HepG2 (cell line): ENCODE data around the gene POU3F1. TPM values are rescaled to one million over a fixed set of nuclear protein-coding genes. Genes with fewer than 3 reads are reported as not detected.

Experiments used
- EED ChIP-seq: sonication (generic); formaldehyde crosslinking; IDR thresholded peaks from 2 replicates; pipeline ENCODE4 v1.5.0; 2020; ENCODE audit warnings: mild to moderate bottlenecking, missing genetic modification reagents
- ETV6 ChIP-seq: sonication (generic); formaldehyde crosslinking; conservative IDR thresholded peaks from 2 replicates; pipeline ENCODE4 v1.4.0; 2020; ENCODE audit warnings: missing genetic modification reagents
- HNRNPK ChIP-seq: fragments of 200-400 bp; formaldehyde crosslinking; IDR thresholded peaks from 2 replicates; pipeline ENCODE4 v1.6.1; 2018; ENCODE audit warnings: low read length, low read depth, moderate library complexity, mild to moderate bottlenecking; ENCODE audit not compliant: poor library complexity, severe bottlenecking
- ZFP36L2 ChIP-seq: sonication (generic); formaldehyde crosslinking; IDR thresholded peaks from 2 replicates; pipeline ENCODE4 v1.4.0; 2020; ENCODE audit warnings: missing genetic modification reagents
- ZNF180 ChIP-seq: sonication (generic); formaldehyde crosslinking; IDR thresholded peaks from 2 replicates; pipeline ENCODE4 v1.4.0; 2020; ENCODE audit warnings: low read depth, missing genetic modification reagents, borderline replicate concordance
- ZNF274 ChIP-seq: sonication (generic); formaldehyde crosslinking; IDR thresholded peaks from 2 replicates; pipeline ENCODE4 v1.5.1; 2020; ENCODE audit warnings: mild to moderate bottlenecking, missing genetic modification reagents
- ZNF331 ChIP-seq: sonication (generic); formaldehyde crosslinking; IDR thresholded peaks from 2 replicates; pipeline ENCODE4 v1.4.0; 2020; ENCODE audit warnings: missing genetic modification reagents
- ZNF367 ChIP-seq: sonication (generic); formaldehyde crosslinking; IDR thresholded peaks from 2 replicates; pipeline ENCODE4 v1.4.0; 2020; ENCODE audit warnings: missing genetic modification reagents, borderline replicate concordance
- ZNF446 ChIP-seq: sonication (generic); formaldehyde crosslinking; IDR thresholded peaks from 2 replicates; pipeline ENCODE4 v1.5.0; 2020; ENCODE audit warnings: mild to moderate bottlenecking, missing genetic modification reagents
- ZNF484 ChIP-seq: sonication (generic); formaldehyde crosslinking; IDR thresholded peaks from 2 replicates; pipeline ENCODE4 v1.5.1; 2020; ENCODE audit warnings: mild to moderate bottlenecking, low read depth, missing genetic modification reagents, borderline replicate concordance
- ZNF777 ChIP-seq: sonication (generic); formaldehyde crosslinking; IDR thresholded peaks from 2 replicates; pipeline ENCODE4 v1.4.0; 2020; ENCODE audit warnings: missing genetic modification reagents
- polyA plus RNA-seq, 8 experiments: library from polyadenylated mRNA; depleted of rRNA in 3 of 8; stranded (reverse) in 7 of 8; unstranded in 1 of 8; fragments of >200 nt; fragmentation: Illumina TruSeq in 4 of 8; extraction: Trizol in 4 of 8; gene quantifications; 2 replicates each; pipeline versions ENCODE4 v1.2.1 to v1.2.3, GENCODE V29; 2011 to 2016; ENCODE audit warnings: low read depth in 4 of 8, missing spikeins in 1 of 8, mixed read lengths in 1 of 8; ENCODE audit not compliant: insufficient read depth in 1 of 8
- total RNA-seq, 5 experiments: library from RNA; depleted of rRNA; stranded (reverse); fragments of >200 nt; fragmentation: Illumina TruSeq; extraction: Trizol; gene quantifications; 2 replicates each; pipeline ENCODE4 v1.2.3, GENCODE V29; 2016; ENCODE audit warnings: low read depth in 1 of 5
- TF ChIP-seq, protein P1 (sequence below): sonication (generic); formaldehyde crosslinking; IDR thresholded peaks from 2 replicates; pipeline ENCODE4 v1.5.0; 2020; ENCODE audit warnings: missing genetic modification reagents, mild to moderate bottlenecking, borderline replicate concordance
- TF ChIP-seq, protein P2 (sequence below): sonication (generic); formaldehyde crosslinking; IDR thresholded peaks from 2 replicates; pipeline ENCODE4 v1.4.0; 2020; ENCODE audit warnings: missing genetic modification reagents
- TF ChIP-seq, protein P3 (sequence below): IDR thresholded peaks from 2 replicates; pipeline ENCODE4 v1.6.1; 2016; ENCODE audit warnings: missing genetic modification reagents, missing compliant biosample characterization
- TF ChIP-seq, protein P4 (sequence below): sonication (generic); formaldehyde crosslinking; conservative IDR thresholded peaks from 2 replicates; pipeline ENCODE4 v1.5.0; 2020; ENCODE audit warnings: missing genetic modification reagents
- TF ChIP-seq, protein P5 (sequence below): IDR thresholded peaks from 2 replicates; pipeline ENCODE4 v1.6.1; 2012; ENCODE audit warnings: low read depth, low read length, improper control_type of control experiment
- TF ChIP-seq, protein P6 (sequence below): sonication (generic); formaldehyde crosslinking; IDR thresholded peaks from 2 replicates; pipeline ENCODE4 v1.5.1; 2020; ENCODE audit warnings: missing genetic modification reagents, mild to moderate bottlenecking, borderline replicate concordance

POU3F1 gene
- total and polyA plus RNA-seq, 2 of the 13 experiments (the other 11 are each of a cell fraction or from before 2014, with no cell fraction given) = not detected

DNA sequence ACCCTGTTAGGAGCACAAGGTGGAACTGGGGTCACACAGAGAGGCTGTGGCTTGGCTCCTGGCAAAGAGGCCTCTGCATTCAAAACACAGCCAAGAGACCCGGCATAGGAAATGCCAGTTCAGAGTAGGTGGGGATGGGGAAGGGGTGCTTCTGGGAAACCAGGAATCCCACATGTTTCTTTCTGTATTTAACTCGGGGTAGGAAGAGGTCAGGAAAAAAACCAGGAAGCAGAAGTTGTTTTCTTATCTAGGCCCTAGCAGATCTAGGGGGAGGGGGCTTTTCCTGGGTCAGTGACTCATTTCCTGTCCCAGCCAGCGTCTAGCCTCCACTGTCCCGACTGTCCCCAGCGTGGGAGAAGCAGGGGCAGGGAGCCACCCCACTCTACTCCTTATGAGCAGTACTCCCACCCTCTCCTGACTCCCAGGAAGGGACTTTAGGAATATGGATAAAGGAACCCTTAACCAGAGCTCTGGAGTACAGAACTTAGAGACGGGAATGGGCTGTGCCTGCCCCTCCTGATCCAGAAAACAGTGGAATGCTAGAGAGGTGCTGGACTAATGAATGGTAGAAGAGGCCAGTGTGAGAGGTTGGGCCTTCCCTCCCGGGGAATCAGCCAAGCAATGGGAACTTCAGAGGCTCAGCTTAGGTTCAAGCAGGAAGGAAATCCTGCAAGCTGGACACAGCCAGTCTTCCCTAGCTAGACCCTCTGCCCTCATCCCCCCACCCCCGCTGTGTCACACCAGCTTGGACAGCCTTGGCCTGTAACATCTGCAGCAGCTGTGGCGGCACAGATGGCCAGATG lies 47.0 kb downstream of the POU3F1 start (continued):
- TF ChIP-seq, protein P1, sequence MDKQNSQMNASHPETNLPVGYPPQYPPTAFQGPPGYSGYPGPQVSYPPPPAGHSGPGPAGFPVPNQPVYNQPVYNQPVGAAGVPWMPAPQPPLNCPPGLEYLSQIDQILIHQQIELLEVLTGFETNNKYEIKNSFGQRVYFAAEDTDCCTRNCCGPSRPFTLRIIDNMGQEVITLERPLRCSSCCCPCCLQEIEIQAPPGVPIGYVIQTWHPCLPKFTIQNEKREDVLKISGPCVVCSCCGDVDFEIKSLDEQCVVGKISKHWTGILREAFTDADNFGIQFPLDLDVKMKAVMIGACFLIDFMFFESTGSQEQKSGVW (CRISPR knock-in tag) = no peak
- TF ChIP-seq EED (CRISPR knock-in tag) (no peak), ZNF274 (CRISPR knock-in tag) (peak; percentile 45; the same call in 1 of the 2 replicates), HNRNPK (no peak), ZNF331 (CRISPR knock-in tag) (no peak), ZFP36L2 (CRISPR knock-in tag) (no peak), ZNF484 (CRISPR knock-in tag) (no peak), ZNF446 (CRISPR knock-in tag) (no peak), ZNF777 (CRISPR knock-in tag) (no peak), ZNF180 (CRISPR knock-in tag) (no peak), ZNF367 (CRISPR knock-in tag) (no peak), ETV6 (CRISPR knock-in tag) (0 out of 2 replicates have a peak, but pooled peaks have one; percentile 30)
- TF ChIP-seq, protein P2, sequence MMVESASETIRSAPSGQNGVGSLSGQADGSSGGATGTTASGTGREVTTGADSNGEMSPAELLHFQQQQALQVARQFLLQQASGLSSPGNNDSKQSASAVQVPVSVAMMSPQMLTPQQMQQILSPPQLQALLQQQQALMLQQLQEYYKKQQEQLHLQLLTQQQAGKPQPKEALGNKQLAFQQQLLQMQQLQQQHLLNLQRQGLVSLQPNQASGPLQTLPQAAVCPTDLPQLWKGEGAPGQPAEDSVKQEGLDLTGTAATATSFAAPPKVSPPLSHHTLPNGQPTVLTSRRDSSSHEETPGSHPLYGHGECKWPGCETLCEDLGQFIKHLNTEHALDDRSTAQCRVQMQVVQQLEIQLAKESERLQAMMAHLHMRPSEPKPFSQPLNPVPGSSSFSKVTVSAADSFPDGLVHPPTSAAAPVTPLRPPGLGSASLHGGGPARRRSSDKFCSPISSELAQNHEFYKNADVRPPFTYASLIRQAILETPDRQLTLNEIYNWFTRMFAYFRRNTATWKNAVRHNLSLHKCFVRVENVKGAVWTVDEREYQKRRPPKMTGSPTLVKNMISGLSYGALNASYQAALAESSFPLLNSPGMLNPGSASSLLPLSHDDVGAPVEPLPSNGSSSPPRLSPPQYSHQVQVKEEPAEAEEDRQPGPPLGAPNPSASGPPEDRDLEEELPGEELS (CRISPR knock-in tag) = 0 out of 2 replicates have a peak, but pooled peaks have one; percentile 4
- TF ChIP-seq, protein P3, sequence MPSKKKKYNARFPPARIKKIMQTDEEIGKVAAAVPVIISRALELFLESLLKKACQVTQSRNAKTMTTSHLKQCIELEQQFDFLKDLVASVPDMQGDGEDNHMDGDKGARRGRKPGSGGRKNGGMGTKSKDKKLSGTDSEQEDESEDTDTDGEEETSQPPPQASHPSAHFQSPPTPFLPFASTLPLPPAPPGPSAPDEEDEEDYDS = peak; percentile 49
- TF ChIP-seq, protein P4, sequence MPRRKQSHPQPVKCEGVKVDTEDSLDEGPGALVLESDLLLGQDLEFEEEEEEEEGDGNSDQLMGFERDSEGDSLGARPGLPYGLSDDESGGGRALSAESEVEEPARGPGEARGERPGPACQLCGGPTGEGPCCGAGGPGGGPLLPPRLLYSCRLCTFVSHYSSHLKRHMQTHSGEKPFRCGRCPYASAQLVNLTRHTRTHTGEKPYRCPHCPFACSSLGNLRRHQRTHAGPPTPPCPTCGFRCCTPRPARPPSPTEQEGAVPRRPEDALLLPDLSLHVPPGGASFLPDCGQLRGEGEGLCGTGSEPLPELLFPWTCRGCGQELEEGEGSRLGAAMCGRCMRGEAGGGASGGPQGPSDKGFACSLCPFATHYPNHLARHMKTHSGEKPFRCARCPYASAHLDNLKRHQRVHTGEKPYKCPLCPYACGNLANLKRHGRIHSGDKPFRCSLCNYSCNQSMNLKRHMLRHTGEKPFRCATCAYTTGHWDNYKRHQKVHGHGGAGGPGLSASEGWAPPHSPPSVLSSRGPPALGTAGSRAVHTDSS (CRISPR knock-in tag) = no peak
- TF ChIP-seq, protein P5, sequence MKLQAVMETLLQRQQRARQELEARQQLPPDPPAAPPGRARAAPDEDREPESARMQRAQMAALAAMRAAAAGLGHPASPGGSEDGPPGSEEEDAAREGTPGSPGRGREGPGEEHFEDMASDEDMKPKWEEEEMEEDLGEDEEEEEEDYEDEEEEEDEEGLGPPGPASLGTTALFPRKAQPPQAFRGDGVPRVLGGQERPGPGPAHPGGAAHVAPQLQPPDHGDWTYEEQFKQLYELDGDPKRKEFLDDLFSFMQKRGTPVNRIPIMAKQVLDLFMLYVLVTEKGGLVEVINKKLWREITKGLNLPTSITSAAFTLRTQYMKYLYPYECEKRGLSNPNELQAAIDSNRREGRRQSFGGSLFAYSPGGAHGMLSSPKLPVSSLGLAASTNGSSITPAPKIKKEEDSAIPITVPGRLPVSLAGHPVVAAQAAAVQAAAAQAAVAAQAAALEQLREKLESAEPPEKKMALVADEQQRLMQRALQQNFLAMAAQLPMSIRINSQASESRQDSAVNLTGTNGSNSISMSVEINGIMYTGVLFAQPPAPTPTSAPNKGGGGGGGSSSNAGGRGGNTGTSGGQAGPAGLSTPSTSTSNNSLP = no peak
- TF ChIP-seq, protein P6, sequence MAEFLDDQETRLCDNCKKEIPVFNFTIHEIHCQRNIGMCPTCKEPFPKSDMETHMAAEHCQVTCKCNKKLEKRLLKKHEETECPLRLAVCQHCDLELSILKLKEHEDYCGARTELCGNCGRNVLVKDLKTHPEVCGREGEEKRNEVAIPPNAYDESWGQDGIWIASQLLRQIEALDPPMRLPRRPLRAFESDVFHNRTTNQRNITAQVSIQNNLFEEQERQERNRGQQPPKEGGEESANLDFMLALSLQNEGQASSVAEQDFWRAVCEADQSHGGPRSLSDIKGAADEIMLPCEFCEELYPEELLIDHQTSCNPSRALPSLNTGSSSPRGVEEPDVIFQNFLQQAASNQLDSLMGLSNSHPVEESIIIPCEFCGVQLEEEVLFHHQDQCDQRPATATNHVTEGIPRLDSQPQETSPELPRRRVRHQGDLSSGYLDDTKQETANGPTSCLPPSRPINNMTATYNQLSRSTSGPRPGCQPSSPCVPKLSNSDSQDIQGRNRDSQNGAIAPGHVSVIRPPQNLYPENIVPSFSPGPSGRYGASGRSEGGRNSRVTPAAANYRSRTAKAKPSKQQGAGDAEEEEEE (CRISPR knock-in tag) = no peak
